CD4-positive, alpha-beta T cell treated with Interleukin-1 beta for 1 hour (primary cell): Measurements from ENCODE around the gene OGA.

Source experiments
- DNase-seq, 2 donors: peaks; one replicate each; pipeline ENCODE4 v3.0.0-alpha.2; 2020 to 2022

OGA gene

DNA sequence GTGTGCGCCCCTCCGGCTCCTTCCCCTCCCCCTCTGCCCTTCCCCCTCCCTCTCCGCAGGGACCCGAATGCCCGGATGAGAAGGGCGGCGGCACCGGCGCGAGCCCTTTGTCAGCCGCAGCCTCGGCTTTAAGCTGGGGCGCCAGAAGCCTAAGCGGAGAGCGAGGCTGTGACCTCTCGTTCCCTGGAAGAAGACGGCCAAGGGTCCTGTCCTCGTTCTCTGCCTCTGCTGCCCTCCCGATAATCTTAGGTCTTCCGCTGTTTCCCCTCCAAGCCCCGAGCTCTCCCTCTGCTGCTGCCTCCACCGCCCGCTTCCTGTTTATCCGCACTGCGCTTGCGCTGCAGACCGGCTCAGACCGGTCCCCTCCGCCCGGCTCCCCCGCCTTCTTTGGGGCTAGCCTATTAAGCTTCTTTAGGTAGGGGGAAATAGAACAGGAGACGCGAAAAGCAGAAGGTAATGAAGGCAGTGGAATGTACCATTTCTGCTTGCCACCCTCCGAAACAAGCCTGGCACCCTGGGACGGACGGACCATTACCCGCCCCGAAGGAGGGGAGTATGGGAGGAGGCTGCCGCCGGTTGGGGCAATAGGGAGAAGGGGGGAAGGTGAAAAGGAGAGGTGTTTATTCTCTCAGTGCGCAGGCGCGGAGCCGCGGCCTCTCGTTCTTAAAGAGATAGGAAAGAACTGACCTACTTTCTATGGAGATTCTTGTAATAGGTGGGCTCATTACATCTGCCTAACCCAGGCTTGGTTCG, at the start of gene OGA:
Gene OGA (minus strand): TSS at position 326 of the 753 bp plus-strand sequence. CDS start 422 bp downstream, outside the sequence.
- peak; percentile 99 to 100 for DNase-seq

DNA sequence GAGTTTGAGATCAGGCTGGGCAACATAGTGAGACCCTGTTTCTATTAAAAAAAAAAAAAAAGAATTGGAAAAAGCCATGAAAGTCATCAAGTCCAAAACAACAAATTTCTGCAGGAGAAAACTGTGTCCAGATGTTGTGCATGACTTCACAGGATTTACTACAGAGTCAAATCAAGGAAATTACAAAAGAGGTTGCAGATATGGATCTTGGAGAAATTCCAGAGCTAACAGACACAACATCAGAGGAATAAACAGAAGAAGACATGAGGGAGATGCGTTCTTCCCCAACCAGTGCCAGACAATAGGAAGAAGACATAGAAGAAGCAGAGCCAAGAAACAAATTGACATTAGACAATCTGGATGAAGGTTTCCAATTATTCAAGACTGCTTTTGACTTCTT, 49.7 kb upstream of the OGA start:
- DNase-seq: no peak

DNA sequence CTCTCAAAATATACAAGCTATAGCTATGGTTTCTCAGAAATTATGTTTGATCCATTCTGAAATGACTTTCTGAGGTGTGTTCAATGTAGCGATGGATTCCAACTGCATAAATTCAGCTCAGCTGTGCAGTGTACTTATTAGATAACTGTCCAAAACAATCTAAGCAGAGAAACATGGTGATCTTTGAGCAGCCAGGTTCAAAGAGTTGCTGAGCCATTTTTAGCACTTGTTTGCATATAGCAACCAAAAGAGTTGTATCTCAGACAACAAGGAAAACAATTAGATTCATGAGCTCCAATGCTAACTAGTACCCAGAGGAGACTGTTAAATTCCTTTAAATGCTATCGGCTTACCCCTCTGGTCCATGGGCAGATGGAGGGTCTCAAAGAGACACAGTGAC, 41.3 kb upstream of the OGA start:
- no peak for DNase-seq

DNA sequence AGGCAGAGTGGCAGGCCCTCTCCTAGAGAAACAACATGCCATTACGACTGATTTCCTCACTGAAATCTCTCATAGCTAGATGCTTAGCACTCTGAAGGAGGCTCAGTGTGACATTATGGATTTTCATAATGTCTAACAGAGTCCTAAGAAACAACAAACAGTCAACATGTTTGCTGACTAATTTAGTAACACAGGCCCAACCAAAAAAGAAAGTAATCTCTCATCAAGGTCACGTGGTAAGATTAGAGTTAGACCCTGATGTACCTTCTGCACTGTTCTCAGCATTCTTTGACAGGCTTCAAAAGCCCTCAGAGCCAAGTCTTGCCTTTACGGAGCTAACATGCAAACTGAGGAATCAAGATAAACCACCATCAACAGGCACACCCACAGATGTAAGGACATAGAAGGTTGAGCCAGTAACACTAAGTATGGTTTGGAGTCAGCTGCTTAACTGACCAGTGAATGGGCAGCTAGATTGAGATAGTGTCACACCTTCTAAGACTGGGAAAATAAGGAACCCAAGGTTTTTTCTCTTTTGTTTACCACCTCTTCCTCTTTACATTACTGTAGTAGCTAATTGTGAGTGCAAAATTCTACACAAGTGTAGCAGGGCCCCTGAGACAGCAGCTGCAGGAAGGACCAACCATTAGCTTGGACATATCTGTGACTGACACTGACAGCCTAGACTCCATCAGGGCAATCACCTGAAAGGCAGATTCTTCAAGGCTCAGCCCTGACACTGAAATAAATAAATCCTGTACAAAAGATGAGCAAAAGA, 40.7 kb upstream of the OGA start:
- no peak for DNase-seq

DNA sequence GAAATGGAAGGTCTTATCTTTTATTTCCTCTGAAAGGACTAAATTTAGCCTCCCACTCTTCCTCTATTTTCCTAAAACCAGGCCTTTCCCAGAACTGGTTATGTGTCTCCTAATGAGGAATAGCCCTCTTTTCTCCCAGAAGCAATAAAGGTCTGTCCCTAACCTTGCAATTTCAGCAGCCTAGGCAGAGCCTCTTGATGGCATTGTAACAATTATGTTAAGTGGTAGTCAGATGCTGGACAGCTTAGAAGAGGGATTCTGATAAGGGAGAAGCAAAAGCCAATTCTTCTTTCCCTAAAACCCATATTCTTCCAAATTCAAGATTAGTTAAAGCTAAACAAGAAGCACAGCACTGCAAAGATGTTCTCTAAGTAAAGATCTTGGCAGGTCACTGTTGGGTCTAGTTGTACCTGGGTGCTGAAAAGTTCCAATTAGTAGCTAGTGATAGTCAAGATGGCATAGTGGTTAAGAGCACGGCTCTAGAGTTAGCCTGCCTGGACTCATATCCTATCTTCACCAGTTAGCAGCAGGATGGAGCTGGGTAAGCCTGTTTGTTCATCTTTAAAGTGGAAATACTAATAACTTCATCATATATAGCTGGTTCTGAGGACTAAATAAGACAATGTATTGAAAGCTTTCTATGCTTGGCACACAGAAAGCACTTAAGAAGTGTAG, 39.7 kb upstream of the OGA start:
- no peak for DNase-seq

DNA sequence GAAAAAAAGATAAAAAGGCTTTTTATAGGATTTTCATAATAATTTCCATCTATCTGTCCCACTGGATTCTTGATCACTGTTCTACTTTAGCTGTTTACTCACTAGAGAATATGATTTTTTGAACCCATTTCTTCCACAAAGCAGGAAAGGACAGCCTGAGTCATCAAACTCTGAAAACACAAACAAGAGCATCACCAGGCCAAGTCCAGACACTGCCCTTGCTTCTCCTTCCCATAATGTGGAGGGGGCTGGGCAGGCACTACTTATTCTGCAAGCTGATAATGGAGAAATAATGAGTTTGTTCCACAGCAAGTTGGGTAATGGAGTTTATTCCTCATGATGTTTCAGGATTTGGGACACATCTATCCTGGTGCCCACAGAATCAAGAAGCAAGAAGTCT, 38.4 kb upstream of the OGA start:
- DNase-seq: no peak

DNA sequence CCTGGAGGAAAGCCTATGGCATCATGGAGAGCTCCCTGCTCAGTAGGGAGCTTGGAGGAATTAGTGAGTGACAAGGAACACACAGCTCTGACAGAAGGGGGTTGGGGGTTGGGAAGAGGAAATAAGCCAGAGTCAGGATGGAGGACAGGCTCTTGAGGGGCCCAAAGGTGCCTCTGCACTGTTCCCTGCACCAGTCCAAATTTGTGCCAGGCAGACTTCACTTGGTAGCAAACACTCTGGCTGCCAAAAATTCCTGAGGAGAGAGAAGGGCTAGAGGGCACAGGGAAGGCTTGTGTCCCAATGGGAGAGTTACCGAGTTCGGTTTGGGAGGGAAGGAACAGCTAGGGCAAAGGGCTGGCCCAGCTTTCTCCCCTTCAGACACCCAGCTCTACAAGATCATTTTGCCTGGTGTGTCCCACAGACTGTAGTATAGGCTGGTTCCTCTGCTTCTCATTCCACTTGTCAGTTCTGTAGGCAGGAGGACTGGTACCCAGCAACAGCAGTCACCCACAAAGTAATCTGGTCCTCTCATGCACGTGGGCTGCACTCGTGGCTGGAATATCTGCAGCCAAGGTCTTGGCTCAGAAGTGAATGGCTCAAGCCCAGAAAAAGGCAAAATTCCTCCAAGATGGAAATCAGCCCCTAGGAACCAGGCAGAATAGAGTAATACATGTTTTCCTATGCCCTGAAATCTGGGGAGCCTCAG, 33.3 kb upstream of the OGA start:
- no peak for DNase-seq

DNA sequence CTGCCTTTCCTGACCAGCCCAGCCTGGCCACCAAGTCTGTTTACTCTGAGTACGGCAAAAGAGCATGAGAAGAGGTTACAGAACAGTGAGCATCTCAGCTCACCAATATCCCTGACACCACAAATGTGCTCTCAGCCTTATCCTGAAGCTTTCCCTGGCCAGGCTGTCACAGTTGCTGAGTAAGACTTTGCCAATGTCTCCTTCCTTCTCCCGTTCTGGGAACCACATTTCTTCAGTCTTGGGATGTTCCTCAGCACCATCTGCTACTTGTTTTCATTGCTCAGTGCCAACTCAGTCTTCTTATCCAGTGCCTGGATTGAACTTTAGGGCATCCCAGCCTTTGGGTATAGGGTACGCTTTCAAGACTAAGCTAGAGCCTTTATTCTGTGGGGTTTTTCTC, 32.5 kb upstream of the OGA start:
- no peak for DNase-seq

DNA sequence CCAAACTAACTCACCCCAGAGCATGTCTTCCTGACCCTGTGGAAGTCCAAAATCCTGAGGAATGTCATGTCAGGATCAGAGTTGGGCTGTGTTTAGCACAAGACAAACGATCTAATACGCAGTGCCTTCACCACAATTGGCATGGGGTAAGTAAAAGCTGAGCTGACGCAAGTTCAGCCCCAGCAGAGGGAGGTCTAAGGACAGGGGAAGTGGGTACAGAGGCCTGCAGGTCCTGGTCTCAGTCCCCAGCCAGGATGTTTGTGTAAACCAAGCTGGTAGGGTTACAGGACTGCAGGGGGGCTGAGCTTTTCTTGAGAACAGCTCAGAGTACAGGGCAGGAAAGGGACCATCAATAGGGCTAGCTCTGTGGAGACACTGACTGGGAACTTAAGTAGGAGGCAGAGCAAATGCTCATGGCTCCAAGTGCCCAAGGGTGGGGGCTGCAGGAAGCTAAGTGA, 30.7 kb upstream of the OGA start:
- DNase-seq: no peak

DNA sequence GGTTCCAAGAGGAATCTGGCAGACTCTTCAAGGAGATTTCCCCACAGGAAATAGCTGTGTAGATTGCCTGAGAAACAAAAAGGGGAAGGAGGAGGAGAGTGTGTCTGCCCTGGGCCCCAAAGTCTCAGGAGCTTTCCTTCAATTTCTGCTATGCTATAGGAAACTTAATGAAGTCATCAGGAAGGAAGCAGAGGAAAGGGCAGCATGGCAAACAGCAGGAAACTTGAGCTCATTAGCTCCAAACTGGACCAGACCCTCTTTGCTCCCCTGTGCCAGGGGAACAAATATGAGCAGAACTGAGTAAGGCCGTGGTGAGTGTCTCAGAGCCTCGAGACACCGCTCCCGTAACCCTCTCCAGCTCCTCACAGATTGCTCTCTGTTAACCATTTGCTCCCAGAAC, 30.2 kb upstream of the OGA start:
- DNase-seq: no peak

DNA sequence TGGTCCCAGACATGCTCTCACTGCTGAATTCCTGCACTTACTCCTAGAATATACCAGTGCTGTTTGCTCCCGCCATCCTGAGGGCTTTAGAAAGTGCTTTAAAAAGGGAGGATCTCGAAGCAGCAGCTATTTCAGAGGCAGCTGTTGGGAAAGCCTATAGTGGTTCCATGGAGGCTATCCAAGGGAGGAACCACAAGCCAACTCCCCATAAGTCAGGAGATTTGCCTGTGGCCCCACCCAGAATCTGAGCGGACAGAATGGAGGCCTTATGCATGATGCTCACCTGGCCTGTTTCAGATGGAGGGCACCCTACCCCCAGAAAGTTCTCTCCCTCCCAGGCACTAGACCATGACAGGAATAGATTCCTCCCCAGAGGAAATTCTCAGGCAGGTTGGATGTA, 27.6 kb upstream of the OGA start:
- DNase-seq: no peak

DNA sequence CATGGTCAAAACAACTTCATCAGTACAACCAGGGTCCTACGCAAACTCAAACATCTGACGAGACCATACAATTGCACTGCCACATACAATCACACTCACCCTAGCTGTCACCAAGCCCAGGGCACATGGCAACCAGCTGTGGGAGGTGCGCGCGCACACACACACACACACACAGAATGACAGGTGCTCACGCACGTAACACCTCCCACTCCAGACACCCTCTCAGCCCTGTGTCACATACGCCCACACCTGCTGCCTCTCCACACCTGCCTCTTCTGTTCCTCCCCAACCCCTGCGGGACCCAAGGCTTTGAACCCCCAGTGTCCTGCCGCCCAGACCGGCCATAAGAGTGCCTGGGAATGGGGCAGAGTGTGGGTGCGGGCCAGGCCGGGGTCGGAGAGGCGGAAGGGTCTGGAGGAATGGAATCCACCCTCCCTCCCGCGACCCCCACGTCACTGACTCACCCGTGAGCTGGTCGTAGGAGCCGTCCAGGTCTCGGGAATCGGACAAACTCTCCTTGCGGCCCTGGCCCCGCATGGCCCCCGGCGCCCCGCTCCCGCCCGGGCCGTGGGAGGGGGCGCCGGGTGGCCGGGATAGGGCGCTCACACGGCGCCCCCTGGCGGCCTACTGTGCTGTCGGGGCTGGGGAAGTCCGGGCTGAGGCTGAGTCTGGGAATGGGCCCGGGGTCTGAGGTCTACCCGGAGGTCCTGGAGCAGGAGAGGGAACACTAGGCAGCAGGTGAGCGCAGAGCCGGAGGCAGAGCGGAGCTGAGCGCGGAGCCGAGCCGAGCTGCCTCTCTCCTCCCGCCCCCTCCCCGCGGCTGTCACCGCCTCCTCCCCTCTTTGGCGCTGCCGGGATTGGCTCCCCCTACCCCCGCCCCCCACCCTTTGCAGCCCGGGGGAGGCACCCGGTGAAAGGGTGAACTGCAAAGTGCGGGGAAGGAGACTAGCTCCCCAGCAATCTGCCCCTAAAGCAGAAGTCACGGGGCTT, 25.1 kb upstream of the OGA start, which contains the start of gene KCNIP2:
Gene KCNIP2 (minus strand): TSS at position 769 of the 990 bp plus-strand sequence. CDS start 232 bp downstream, at position 537.
- DNase-seq: peak; percentile 62 to 75

DNA sequence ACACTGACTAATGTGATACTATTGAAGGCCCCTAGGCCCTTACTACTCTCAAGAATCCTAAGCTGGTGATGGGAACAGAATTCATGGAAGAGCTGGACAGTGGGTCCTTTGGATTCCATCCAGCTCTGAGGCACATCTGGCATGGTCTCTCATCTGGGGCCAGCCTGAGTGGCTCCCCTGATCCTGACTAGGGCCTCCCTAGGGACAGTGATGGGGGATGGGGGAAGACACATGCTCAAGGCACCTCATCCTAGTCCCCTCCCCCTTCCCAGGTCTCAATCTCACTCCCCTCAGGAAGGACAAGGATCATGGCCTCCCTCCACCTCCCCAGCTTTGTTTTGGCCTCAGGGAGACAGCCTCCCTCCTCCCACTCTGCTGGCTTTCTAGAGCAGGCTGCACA, 23.6 kb upstream of the OGA start:
- DNase-seq: no peak

DNA sequence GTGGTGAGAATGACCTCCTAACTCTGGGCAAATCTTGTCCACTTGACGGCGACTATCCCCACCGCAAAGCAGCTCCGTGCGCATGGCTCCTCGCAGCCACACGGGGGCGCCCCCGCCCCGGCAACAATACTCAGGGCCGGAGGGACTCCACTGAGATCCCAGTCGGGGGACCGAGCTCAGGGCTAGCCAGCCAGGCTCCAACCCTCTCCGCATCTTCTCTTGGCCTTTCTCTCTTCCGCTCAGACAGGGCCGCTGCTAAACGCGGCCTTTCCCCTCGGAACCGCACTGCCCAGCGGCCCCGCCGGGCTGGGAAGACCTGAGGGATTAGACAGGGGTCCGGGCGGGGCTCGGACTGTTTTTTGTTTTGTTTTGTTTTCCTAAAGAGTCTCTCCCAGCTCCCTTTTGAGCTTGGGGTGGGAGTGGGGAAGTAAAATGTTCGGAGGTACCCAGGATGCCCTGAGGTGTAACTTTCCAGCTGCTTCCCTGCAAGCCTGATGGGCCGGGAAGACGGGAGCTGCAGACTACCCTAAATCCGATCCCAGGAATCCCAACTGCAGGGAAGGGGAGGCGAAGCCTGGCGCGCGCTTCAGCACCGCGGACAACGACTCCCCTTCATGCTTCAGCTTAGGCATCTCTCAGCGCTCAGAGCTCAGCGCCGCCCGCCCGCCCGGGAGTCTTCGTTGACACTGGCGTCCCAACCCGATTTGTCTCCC, 22.7 kb upstream of the OGA start:
- DNase-seq: peak; percentile 79

DNA sequence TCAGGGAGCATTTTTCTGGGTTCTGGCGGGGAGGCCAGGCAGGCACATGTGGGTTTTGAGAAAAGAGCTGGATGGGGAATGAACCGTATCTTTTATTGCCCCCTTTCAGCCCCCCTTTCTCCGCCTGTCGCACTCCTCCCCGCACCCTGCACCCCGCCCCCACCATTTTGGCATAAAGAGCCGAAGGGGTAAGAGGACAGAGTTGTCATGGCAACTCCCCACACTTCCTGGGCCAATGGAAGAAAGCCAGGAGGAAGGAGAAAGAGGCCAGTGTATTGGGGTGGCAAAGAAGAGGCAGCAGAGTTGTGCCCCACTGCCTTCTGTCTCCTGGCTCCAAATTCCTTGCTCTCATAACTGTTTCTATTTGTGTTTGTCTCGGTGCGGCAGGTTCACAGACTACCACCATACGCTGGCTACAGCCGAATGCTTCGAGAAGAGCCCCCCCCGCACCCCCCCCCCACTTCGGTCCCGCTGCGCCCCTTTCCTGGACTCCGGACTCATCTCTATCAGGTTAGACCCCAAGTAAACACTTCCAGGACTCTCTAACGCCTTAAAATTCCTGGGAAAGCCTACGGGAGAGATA, 21.9 kb upstream of the OGA start:
- DNase-seq: peak; percentile 16 to 48

DNA sequence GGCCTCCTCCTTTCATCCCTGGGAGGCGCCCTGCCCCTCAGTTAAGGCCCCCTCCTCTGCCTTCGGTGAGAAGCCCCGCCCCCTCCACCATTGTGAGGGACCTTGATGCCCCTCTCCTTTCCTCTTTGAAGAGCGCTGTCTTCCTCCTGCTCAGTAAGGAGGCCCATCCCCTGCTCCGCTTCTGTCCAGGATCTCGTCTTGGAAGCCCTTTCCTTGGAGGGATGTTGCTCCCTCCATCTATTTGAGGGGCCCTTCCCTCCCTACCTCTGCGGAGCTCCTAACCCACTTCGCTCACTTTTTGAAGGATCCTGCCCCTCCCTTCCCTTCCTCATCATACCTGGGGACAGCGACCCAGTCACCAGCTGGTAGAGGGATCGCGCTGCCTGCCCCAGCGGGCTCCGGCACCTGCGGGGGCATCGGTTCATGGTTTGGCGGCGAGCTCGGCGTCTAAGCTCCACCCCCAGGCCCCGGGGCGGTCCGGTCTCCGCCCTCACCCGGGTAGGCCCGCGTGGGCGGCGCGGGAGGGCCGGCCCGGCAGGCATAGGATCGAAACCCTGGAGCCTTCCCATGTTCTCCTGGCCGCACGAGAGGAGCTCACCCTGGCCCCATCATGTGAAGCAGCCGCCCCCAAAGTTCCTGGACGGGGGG, 21.3 kb upstream of the OGA start:
- peak; percentile 64 to 70 for DNase-seq

DNA sequence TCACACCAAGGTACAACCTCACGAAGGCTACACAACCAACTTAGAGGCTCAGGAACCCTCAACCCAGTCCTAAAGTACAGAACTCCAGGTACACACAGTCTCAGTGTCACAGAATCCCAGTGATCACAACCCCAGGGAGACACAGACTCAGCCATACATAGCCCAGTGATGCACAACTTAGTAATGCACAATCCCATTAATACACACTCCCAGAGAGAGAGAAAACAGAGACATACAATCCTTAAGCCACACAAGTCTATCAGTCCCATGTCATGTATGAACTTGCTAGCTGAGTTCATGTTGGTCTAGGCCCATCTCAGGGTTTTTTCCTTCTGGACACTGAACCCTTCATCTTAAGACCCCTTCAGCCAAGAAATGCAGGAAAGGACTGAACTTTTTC, 20.8 kb upstream of the OGA start:
- DNase-seq: no peak

DNA sequence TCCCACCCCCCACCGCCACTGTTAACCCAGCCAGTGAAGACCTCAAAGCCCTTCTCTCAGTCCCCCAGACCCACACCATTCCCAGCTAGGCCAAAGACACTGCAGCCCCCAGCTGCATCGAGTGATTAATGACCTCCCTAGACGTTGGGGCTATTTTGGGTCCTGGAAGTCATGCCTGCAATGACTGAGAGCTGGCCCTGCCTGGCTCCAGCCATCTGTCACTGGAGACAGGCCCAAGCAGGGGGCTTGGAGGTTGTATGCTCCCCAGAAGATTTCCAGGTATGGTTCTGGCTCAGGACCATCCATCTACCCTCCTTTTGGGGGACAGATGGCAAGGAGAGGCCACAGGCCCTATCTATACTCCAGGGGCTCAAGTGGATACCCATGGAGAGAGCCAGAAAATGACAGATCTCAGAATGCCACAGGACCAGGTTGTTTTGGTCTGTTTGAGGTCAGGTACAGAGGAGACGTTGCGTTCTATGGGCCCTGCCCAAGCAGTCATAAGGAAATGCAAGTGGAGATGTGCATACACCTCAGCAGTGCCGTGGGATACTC, 20.2 kb upstream of the OGA start:
- no peak for DNase-seq

DNA sequence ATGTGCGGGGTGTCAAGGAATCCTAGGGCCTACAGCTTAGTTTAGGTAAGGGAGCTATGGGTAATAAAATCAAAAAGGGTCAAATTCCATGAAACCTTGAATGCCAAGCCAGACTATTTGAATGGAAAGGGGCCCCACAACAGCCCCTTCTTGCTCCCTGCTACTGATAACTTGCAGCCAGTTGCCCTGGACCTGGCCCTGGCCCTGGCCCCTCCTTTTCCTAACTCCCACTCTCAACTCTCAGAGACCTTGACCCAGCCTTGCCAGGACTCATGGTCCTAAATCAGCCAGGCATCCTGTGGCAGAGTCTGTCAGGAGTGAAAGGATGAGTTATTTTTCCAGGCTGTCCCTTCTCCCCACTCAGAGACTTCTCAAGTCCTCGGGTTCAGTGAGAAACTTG, 19.5 kb upstream of the OGA start:
- DNase-seq: no peak

DNA sequence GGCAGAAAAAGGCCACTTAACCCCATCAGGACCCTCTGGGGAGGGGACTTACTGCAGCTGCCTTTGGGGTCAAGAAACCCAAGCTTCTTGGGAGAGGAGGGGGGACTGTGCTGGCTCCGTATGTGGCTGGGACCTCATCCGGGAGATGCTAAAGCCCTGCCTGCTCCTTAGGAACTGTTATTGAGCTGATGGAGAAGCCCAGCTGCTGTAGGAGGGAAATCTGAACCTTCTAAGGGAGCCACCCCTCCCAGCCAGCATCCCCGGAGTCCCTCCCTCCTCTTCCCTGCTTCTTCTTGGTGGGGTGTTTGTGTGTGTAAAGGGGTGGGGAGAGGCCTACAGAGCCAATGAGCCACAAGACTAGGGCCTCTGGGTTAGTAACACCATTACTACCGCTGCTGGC, 17.1 kb upstream of the OGA start:
- DNase-seq: no peak
